Measurements from ENCODE around the gene CYP8B1. TPM values are rescaled to one million over a fixed set of nuclear protein-coding genes. Genes with fewer than 3 reads are reported as not detected.

CYP8B1 gene
- total RNA-seq, 1 experiment from 2014 or later: not detected

DNA sequence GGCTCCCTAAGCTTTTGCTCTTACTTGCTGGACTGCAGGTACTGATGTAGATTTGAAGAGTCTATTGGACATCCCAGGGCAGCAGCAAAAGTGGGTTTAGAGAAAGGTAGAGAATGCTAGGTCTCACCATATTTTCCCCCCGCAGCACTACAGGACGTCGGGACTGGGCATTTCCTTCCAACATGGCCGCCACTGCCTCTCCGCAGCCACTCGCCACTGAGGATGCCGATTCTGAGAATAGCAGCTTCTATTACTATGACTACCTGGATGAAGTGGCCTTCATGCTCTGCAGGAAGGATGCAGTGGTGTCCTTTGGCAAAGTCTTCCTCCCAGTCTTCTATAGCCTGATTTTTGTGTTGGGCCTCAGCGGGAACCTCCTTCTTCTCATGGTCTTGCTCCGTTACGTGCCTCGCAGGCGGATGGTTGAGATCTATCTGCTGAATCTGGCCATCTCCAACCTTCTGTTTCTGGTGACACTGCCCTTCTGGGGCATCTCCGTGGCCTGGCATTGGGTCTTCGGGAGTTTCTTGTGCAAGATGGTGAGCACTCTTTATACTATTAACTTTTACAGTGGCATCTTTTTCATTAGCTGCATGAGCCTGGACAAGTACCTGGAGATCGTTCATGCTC, 11.2 kb downstream of the CYP8B1 start:
- Histone ChIP-seq H3K36me3 (ENCODE audit: control insufficient read depth, insufficient read depth, low read length) (no peaks in the 10 kb centered on the region), H3K4me3 (ENCODE audit: low read depth, low read length) (no peak overlapping the region), H3K4me1 (no peaks in the 10 kb centered on the region), H3K27me3 (replicated peaks; ENCODE audit: control insufficient read depth, insufficient read depth, low read length) (no peaks in the 10 kb centered on the region), H3K9me3 (no peaks in the 10 kb centered on the region)
- POLR2A ChIA-PET: no interaction called here
- peaks cover 16% of the 10 kb centered on the region for H3K27me3 Mint-ChIP-seq (ENCODE audit: insufficient read depth, unreplicated experiment)
- H3K36me3 Mint-ChIP-seq (ENCODE audit: insufficient read depth, unreplicated experiment): no peaks in the 10 kb centered on the region
- no peak overlapping the region for H3K27ac Mint-ChIP-seq (ENCODE audit: unreplicated experiment)
- TF ChIP-seq, protein P1, sequence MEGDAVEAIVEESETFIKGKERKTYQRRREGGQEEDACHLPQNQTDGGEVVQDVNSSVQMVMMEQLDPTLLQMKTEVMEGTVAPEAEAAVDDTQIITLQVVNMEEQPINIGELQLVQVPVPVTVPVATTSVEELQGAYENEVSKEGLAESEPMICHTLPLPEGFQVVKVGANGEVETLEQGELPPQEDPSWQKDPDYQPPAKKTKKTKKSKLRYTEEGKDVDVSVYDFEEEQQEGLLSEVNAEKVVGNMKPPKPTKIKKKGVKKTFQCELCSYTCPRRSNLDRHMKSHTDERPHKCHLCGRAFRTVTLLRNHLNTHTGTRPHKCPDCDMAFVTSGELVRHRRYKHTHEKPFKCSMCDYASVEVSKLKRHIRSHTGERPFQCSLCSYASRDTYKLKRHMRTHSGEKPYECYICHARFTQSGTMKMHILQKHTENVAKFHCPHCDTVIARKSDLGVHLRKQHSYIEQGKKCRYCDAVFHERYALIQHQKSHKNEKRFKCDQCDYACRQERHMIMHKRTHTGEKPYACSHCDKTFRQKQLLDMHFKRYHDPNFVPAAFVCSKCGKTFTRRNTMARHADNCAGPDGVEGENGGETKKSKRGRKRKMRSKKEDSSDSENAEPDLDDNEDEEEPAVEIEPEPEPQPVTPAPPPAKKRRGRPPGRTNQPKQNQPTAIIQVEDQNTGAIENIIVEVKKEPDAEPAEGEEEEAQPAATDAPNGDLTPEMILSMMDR (IDR thresholded peaks at IDR 0.05; ENCODE audit: insufficient read depth in 1 of 2, low read depth in 1 of 2, low read length in 1 of 2, severe bottlenecking in 1 of 2, unreplicated experiment in 1 of 2): no peak
- intact Hi-C loops (cut with micrococcal nuclease; ENCODE audit: unreplicated experiment): no loop called here
- H3K4me3 Mint-ChIP-seq (ENCODE audit: unreplicated experiment): no peak overlapping the region
- no TSS peak for BruUV-seq (replicated peaks)
- no peak for DNase-seq
- no peaks in the 10 kb centered on the region for H3K4me1 Mint-ChIP-seq (ENCODE audit: low read depth, unreplicated experiment)
- CTCF ChIA-PET: no interaction called here
- no peaks in the 10 kb centered on the region for H3K9me3 Mint-ChIP-seq (ENCODE audit: unreplicated experiment)

- no peak overlapping the region for H3K4me3 Mint-ChIP-seq (ENCODE audit: unreplicated experiment)
- CTCF ChIA-PET: interaction anchor here (1.2 kb wide), 1 partner anchor 17 kb away, joined by 5 read pairs; no protein-coding TSS in a partner anchor
Observed at GRCh38 chr3:42856544-42856943, 19.1 kb downstream of the CYP8B1 start.

GRCh38 chr3:42855547-42856380, 19.9 kb downstream of the CYP8B1 start:
- Mint-ChIP-seq H3K9me3 (ENCODE audit: unreplicated experiment) (no peaks in the 10 kb centered on the region), H3K4me1 (ENCODE audit: low read depth, unreplicated experiment) (peaks cover 6% of the 10 kb centered on the region), H3K27ac (ENCODE audit: unreplicated experiment) (no peak overlapping the region), H3K4me3 (ENCODE audit: unreplicated experiment) (no peak overlapping the region), H3K27me3 (ENCODE audit: insufficient read depth, unreplicated experiment) (peaks cover 8% of the 10 kb centered on the region), H3K36me3 (ENCODE audit: insufficient read depth, unreplicated experiment) (no peaks in the 10 kb centered on the region)
- TF ChIP-seq, protein P1 (IDR thresholded peaks at IDR 0.05; ENCODE audit: insufficient read depth in 1 of 2, low read depth in 1 of 2, low read length in 1 of 2, severe bottlenecking in 1 of 2, unreplicated experiment in 1 of 2): no peak
- no peak for DNase-seq
- Histone ChIP-seq H3K36me3 (ENCODE audit: control insufficient read depth, insufficient read depth, low read length) (no peaks in the 10 kb centered on the region), H3K9me3 (no peaks in the 10 kb centered on the region), H3K4me1 (peaks cover 9% of the 10 kb centered on the region; the same call in 1 of the 2 replicates), H3K4me3 (ENCODE audit: low read depth, low read length) (no peak overlapping the region), H3K27me3 (replicated peaks; ENCODE audit: control insufficient read depth, insufficient read depth, low read length) (no peaks in the 10 kb centered on the region)
- POLR2A ChIA-PET: no interaction called here
- CTCF ChIA-PET: interaction anchor here (1.2 kb wide), 1 partner anchor 16 kb away, joined by 5 read pairs; no protein-coding TSS in a partner anchor
- intact Hi-C loops (cut with micrococcal nuclease; ENCODE audit: unreplicated experiment): no loop called here
- no TSS peak for BruUV-seq (replicated peaks)

More at GRCh38 chr3:42856544-42856943, 19.1 kb downstream of the CYP8B1 start:
- peaks cover 9% of the 10 kb centered on the region; the same call in 1 of the 2 replicates for H3K4me1 ChIP-seq
- H3K36me3 Mint-ChIP-seq (ENCODE audit: insufficient read depth, unreplicated experiment): no peaks in the 10 kb centered on the region
- H3K4me3 ChIP-seq (ENCODE audit: low read depth, low read length): no peak overlapping the region
- H3K27me3 ChIP-seq (replicated peaks; ENCODE audit: control insufficient read depth, insufficient read depth, low read length): no peaks in the 10 kb centered on the region
- no peaks in the 10 kb centered on the region for H3K9me3 ChIP-seq
- no peaks in the 10 kb centered on the region for H3K9me3 Mint-ChIP-seq (ENCODE audit: unreplicated experiment)
- intact Hi-C loops (cut with micrococcal nuclease; ENCODE audit: unreplicated experiment): no loop called here
- no peaks in the 10 kb centered on the region for H3K36me3 ChIP-seq (ENCODE audit: control insufficient read depth, insufficient read depth, low read length)
- no TSS peak for BruUV-seq (replicated peaks)
- POLR2A ChIA-PET: no interaction called here
- no peak for DNase-seq
- peaks cover 6% of the 10 kb centered on the region for H3K4me1 Mint-ChIP-seq (ENCODE audit: low read depth, unreplicated experiment)
- H3K27me3 Mint-ChIP-seq (ENCODE audit: insufficient read depth, unreplicated experiment): peaks cover 10% of the 10 kb centered on the region
- TF ChIP-seq, protein P1 (IDR thresholded peaks at IDR 0.05; ENCODE audit: insufficient read depth in 1 of 2, low read depth in 1 of 2, low read length in 1 of 2, severe bottlenecking in 1 of 2, unreplicated experiment in 1 of 2): no peak
- H3K27ac Mint-ChIP-seq (ENCODE audit: unreplicated experiment): no peak overlapping the region
